AG09309 (cell line): ENCODE measurements around the gene SLC12A6.

Experiments
- DNase-seq: peaks from one replicate; pipeline ENCODE4 v3.0.0-alpha.2; 2010; ENCODE audit warnings: low read depth
- H3K4me3 ChIP-seq: 2 replicates; pipeline ENCODE4 v1.5.1; 2011; ENCODE audit warnings: mild to moderate bottlenecking, low read depth, low read length, moderate library complexity; ENCODE audit not compliant: control insufficient read depth
- TF ChIP-seq, protein P1 (sequence below): IDR thresholded peaks from 2 replicates; pipeline ENCODE4 v1.5.1; 2011; ENCODE audit warnings: mild to moderate bottlenecking, low read depth, low read length, inconsistent platforms; ENCODE audit not compliant: insufficient read depth, control insufficient read depth; ENCODE audit errors: missing control alignments

SLC12A6 gene

DNA sequence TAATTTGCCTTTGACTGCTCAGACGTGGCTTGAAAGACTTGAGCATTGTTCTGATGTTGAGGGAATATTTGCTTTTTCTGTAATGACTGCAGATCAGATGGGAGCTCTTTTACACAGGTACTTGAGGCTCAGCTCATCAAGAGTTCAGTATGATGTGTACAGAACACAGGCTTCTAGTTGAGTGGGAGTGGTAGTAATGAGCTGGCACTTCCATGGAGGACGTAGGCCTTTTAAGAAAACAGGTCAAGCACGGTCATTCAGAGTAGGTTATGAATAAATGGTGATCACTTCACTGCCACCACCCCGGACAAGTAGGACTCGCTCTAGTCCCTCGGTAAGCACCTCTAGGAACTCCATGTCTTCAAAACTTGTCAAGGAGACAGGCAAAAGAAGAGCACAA is 104.0 kb downstream of the SLC12A6 start:
- no peak for DNase-seq
- TF ChIP-seq, protein P1, sequence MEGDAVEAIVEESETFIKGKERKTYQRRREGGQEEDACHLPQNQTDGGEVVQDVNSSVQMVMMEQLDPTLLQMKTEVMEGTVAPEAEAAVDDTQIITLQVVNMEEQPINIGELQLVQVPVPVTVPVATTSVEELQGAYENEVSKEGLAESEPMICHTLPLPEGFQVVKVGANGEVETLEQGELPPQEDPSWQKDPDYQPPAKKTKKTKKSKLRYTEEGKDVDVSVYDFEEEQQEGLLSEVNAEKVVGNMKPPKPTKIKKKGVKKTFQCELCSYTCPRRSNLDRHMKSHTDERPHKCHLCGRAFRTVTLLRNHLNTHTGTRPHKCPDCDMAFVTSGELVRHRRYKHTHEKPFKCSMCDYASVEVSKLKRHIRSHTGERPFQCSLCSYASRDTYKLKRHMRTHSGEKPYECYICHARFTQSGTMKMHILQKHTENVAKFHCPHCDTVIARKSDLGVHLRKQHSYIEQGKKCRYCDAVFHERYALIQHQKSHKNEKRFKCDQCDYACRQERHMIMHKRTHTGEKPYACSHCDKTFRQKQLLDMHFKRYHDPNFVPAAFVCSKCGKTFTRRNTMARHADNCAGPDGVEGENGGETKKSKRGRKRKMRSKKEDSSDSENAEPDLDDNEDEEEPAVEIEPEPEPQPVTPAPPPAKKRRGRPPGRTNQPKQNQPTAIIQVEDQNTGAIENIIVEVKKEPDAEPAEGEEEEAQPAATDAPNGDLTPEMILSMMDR, result no peak

GRCh38 chr15:34223904-34224596 is 113.5 kb downstream of the SLC12A6 start:
- DNase-seq, result no peak
- TF ChIP-seq, protein P1, result no peak
- H3K4me3 ChIP-seq, result peak overlapping the region; percentile 92

More for the DNA sequence above, 104.0 kb downstream of the SLC12A6 start:
- no peak overlapping the region for H3K4me3 ChIP-seq

DNA sequence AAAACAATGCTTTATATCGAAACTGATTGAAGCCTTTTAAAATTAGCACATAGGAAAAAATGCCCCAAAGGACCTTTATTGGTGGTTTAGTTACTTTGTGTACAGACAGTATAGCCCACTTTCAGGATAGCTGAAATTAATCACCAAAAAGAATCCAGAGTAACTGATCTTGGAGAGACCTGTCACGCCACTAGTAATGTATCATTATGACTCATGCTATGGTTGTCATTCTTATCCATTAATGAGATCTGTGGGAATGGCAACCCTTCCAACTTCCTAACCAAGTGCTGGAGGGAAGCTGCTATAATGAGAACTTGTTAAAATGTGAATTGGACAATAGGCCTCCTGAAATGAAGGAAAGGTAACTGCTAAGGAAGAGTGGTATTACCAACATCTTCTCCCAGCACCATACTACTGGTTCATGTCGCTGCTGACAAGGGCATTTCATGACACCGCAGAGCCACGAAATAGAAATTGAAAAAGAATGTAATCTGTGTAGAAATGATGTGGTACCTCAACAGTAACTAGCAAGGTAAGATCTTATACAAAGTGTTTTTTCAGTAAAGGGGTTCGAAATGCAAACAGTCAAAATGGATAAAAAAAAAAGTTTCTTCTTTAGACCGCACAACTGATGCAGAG is 119.9 kb downstream of the SLC12A6 start:
- TF ChIP-seq, protein P1, result no peak
- DNase-seq, result peak; percentile 40
- no peak overlapping the region for H3K4me3 ChIP-seq

DNA sequence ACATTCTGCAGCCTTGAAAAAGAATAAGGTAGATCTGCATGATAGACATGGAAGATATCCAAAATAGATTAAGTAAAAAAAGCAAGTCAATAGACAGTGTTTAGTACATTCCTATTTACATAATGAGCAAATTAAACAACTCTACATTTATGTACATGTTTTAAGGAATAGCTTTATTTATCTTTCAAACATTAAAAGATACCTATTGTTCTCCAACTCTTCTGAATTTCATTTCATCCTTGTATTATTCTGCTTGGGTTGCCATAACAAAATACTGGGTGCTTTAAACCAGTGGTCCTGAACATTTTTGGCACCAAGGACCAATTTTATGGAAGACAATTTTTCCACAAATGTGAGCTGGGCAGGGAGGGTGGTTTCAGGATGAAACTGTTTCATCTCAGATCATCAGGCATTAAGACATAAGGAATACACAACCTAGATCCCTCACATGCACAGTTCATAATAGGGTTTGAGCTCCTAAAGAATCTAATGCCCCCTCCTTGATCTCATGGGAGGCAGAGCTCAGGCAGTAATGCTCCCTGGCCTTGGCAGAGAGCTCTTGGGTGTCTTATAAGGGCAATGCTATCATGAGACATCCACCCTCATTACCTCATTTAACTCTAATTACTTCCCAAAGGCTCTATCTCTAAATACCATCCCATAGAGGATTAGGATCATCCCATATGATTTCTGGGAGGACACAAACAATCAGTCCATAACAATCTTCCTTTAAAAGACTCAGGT is 120.9 kb downstream of the SLC12A6 start:
- TF ChIP-seq, protein P1, result no peak
- DNase-seq, result no peak
- H3K4me3 ChIP-seq, result no peak overlapping the region

DNA sequence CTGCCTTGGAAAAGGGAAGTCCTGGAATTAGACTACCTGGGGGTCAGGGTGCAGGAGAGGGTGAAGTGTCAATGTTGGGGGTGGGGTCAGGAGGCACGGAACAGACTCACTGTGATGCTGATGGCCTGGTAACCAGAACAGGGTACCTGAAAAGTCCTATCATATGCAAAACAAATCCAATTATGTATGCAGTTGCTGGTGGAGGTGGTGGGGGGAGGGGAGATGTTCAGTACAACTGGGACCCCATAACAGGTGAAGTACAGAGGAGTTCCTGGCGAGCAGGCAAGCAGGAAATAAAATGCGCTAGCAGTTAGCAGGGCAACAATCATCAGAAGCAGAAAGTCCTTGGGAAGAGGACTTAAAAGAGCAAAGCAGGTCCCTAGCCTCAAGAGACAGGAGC is 123.4 kb downstream of the SLC12A6 start:
- TF ChIP-seq, protein P1, result no peak
- no peak for DNase-seq
- no peak overlapping the region for H3K4me3 ChIP-seq

DNA sequence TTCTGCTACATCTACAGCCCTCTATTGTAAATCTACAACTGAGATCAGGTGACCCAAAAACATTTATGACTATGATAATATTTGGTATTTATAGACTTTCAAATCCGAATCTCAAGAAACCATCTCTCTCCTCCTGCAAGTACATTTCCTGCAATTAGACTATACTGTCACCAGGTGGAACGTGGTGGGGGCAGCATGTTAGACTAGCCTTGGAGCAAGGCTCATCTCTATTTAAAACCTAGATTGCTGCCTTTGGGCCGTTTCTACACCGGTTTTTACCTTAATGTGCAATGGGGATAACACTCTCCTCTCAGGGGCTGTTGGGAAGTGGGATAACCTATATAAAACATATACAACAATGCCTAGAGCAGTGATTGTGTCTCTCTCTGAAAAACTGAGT is 123.9 kb downstream of the SLC12A6 start:
- H3K4me3 ChIP-seq, result no peak overlapping the region

More for the DNA sequence above, 123.9 kb downstream of the SLC12A6 start:
- DNase-seq, result no peak
- TF ChIP-seq, protein P1, result no peak
